ENCODE data around the gene ZNF44. TPM values are rescaled to one million over a fixed set of nuclear protein-coding genes. Genes with fewer than 3 reads are reported as not detected.
"Not testable (repeated sequence)": the region's sequence is repeated elsewhere in the genome, so short reads cannot be mapped to it uniquely, and the experiment has no call there.

ZNF44 gene
- total RNA-seq = 16.0 and 16.2 TPM in 2 replicates

- intact Hi-C loops (cut with micrococcal nuclease) = loop anchor here (1.0 to 5.0 kb wide), 3 partner anchors 39 to 438 kb away; partner anchors contain the start of genes TRIR, ZNF136 and ZNF563
Observed at GRCh38 chr19:12294249-12295158, at the start of gene ZNF44. Gene ZNF44 (minus strand): TSS chr19:12294883. CDS start chr19:12294694, 189 bp downstream.

- intact Hi-C loops (cut with micrococcal nuclease) = loop anchor here (1.0 to 5.0 kb wide), 6 partner anchors 39 to 536 kb away; partner anchors contain the start of genes ZNF136, ZNF44, ZNF491 and ZNF564
Observed at GRCh38 chr19:12333162-12334159, 38.8 kb upstream of the ZNF44 start, which contains the start of gene ZNF563. Gene ZNF563 (minus strand): TSS chr19:12333633. CDS start chr19:12333482, 151 bp downstream.

GRCh38 chr19:12331211-12331941, 36.7 kb upstream of the ZNF44 start:
- intact Hi-C loops (cut with micrococcal nuclease) = loop anchor here (5.0 kb wide), 2 partner anchors 239 to 534 kb away; partner anchors contain the start of gene ZNF491

GRCh38 chr19:12330340-12330739, 35.7 kb upstream of the ZNF44 start:
- intact Hi-C loops (cut with micrococcal nuclease) = loop anchor here (5.0 kb wide), 2 partner anchors 238 to 533 kb away; partner anchors contain the start of gene ZNF491

GRCh38 chr19:12325690-12326089, 31.0 kb upstream of the ZNF44 start:
- intact Hi-C loops (cut with micrococcal nuclease) = no loop called here

GRCh38 chr19:12318782-12319413, 24.2 kb upstream of the ZNF44 start:
- intact Hi-C loops (cut with micrococcal nuclease) = no loop called here

GRCh38 chr19:12314553-12314952, 19.9 kb upstream of the ZNF44 start:
- intact Hi-C loops (cut with micrococcal nuclease) = no loop called here

GRCh38 chr19:12308891-12309290, 14.2 kb upstream of the ZNF44 start:
- intact Hi-C loops (cut with micrococcal nuclease) = not testable (repeated sequence)

GRCh38 chr19:12295191-12295590, 508 bp upstream of the ZNF44 start:
- intact Hi-C loops (cut with micrococcal nuclease) = loop anchor here (2.0 kb wide), 1 partner anchor 132 kb away; the partner anchor contains the start of gene ZNF136

- intact Hi-C loops (cut with micrococcal nuclease) = loop anchor here (1.0 to 5.0 kb wide), 4 partner anchors 39 to 438 kb away; partner anchors contain the start of genes TRIR, ZNF136, ZNF443 and ZNF563
Observed at GRCh38 chr19:12293777-12294248, 870 bp downstream of the ZNF44 start.

GRCh38 chr19:12289790-12290065, 5.0 kb downstream of the ZNF44 start:
- intact Hi-C loops (cut with micrococcal nuclease) = loop anchor here (5.0 kb wide), 1 partner anchor 443 kb away; the partner anchor contains the start of gene TRIR

GRCh38 chr19:12287958-12288500, 6.7 kb downstream of the ZNF44 start:
- intact Hi-C loops (cut with micrococcal nuclease) = no loop called here

GRCh38 chr19:12284631-12285030, 10.1 kb downstream of the ZNF44 start:
- intact Hi-C loops (cut with micrococcal nuclease) = no loop called here

GRCh38 chr19:12284226-12284625, 10.5 kb downstream of the ZNF44 start:
- intact Hi-C loops (cut with micrococcal nuclease) = no loop called here

GRCh38 chr19:12278713-12279112, 16.0 kb downstream of the ZNF44 start:
- intact Hi-C loops (cut with micrococcal nuclease) = no loop called here

- intact Hi-C loops (cut with micrococcal nuclease) = no loop called here
Observed at GRCh38 chr19:12272980-12273901, 21.4 kb downstream of the ZNF44 start.

GRCh38 chr19:12272386-12272785, 22.3 kb downstream of the ZNF44 start:
- intact Hi-C loops (cut with micrococcal nuclease) = no loop called here

- intact Hi-C loops (cut with micrococcal nuclease) = no loop called here
Observed at GRCh38 chr19:12270854-12271253, 23.8 kb downstream of the ZNF44 start.
